WTC11 (cell line): Measurements from ENCODE around the gene RAB26.
"Not testable (repeated sequence)": the region's sequence is repeated elsewhere in the genome, so short reads cannot be mapped to it uniquely, and the experiment has no call there.

Experiments
- CTCF ChIP-seq: fragments of 200-600 bp; IDR thresholded peaks from 2 replicates; pipeline ENCODE4 v1.8.0; 2022; ENCODE audit warnings: antibody characterized with exemption
- ESRRA ChIP-seq: sonication (generic); formaldehyde crosslinking; IDR thresholded peaks from 2 replicates; pipeline ENCODE4 v1.8.1; 2022; ENCODE audit warnings: mild to moderate bottlenecking, missing genetic modification reagents, borderline replicate concordance
- KAT7 ChIP-seq: sonication (generic); formaldehyde crosslinking; IDR thresholded peaks from 2 replicates; pipeline ENCODE4 v1.8.1; 2023; ENCODE audit warnings: missing genetic modification reagents, mild to moderate bottlenecking, borderline replicate concordance
- MYBL2 ChIP-seq: sonication (generic); formaldehyde crosslinking; IDR thresholded peaks from 2 replicates; pipeline ENCODE4 v1.8.1; 2023; ENCODE audit warnings: mild to moderate bottlenecking, moderate library complexity, missing genetic modification reagents
- NR1H2 ChIP-seq: sonication (generic); formaldehyde crosslinking; IDR thresholded peaks from 2 replicates; pipeline ENCODE4 v1.9.0; 2021; ENCODE audit warnings: mild to moderate bottlenecking, moderate library complexity, missing genetic modification reagents
- NR3C1 ChIP-seq: sonication (generic); formaldehyde crosslinking; conservative IDR thresholded peaks from 2 replicates; pipeline ENCODE4 v1.8.1; 2023; ENCODE audit warnings: low read depth, mild to moderate bottlenecking, missing genetic modification reagents
- TEAD4 ChIP-seq: sonication (generic); formaldehyde crosslinking; IDR thresholded peaks from 2 replicates; pipeline ENCODE4 v1.8.0; 2022; ENCODE audit warnings: mild to moderate bottlenecking, missing genetic modification reagents
- TP53 ChIP-seq: sonication (generic); formaldehyde crosslinking; IDR thresholded peaks from 2 replicates; pipeline ENCODE4 v1.8.1; 2023; ENCODE audit warnings: mild to moderate bottlenecking, missing genetic modification reagents
- ZNF121 ChIP-seq: sonication (generic); formaldehyde crosslinking; IDR thresholded peaks from 2 replicates; pipeline ENCODE4 v1.8.0; 2023; ENCODE audit warnings: missing genetic modification reagents
- ZNF317 ChIP-seq: sonication (generic); formaldehyde crosslinking; IDR thresholded peaks from 2 replicates; pipeline ENCODE4 v1.8.1; 2023; ENCODE audit warnings: low read depth, mild to moderate bottlenecking, moderate library complexity, missing genetic modification reagents, borderline replicate concordance
- TF ChIP-seq, protein P1 (sequence below): sonication (generic); formaldehyde crosslinking; IDR thresholded peaks from 2 replicates; pipeline ENCODE4 v1.8.1; 2022; ENCODE audit warnings: mild to moderate bottlenecking, missing genetic modification reagents, moderate library complexity, borderline replicate concordance
- TF ChIP-seq, protein P2 (sequence below): sonication (generic); formaldehyde crosslinking; IDR thresholded peaks from 2 replicates; pipeline ENCODE4 v1.8.0; 2022; ENCODE audit warnings: mild to moderate bottlenecking, missing genetic modification reagents
- TF ChIP-seq, protein P3 (sequence below): sonication (generic); formaldehyde crosslinking; IDR thresholded peaks from 2 replicates; pipeline ENCODE4 v1.8.0; 2022; ENCODE audit warnings: mild to moderate bottlenecking, missing genetic modification reagents

DNA sequence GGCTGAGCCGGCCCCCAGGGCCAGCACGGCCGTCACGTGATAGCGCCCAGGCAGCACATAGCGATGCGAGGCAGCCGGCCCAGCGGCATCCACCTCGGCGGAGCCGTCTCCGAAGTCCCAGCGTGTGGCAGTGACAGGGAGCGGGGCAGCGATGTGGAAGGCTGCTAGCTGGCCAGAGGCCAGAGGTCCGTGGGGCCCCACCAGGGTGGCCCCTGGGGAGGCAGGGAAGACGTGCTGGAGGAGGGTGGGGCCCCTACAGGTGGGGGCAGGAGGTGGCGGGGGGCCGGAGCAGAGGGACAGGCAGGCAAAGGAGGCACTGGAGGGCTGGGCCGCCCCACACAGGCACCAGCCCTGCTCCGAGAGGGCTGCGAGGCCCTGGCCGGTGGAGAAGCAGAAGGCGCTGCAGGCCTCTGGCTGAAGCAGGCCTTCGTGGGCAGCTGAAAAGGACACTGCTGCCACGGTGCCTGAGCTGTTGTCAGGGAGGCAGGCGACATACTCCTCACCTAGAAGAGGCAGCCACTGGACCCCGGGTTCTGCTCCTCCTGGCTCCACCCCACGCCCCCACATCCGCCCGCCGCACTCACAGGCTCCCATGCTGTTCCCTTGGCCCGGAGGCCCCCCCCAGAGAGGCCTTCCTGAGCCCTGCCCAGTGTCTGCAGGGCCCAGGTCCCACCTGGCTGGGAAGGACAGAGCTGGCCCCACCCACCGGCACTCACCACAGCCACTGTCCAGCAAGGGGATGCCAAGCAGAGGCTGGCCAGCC is 30.3 kb upstream of the RAB26 start:
- TF ChIP-seq TP53 (CRISPR knock-in tag); CTCF; ZNF317 (CRISPR knock-in tag); KAT7 (CRISPR knock-in tag); TEAD4 (CRISPR knock-in tag); MYBL2 (CRISPR knock-in tag); ESRRA (CRISPR knock-in tag); NR3C1; ZNF121 (CRISPR knock-in tag); NR1H2 (CRISPR knock-in tag): not testable (repeated sequence)
- TF ChIP-seq, protein P1, sequence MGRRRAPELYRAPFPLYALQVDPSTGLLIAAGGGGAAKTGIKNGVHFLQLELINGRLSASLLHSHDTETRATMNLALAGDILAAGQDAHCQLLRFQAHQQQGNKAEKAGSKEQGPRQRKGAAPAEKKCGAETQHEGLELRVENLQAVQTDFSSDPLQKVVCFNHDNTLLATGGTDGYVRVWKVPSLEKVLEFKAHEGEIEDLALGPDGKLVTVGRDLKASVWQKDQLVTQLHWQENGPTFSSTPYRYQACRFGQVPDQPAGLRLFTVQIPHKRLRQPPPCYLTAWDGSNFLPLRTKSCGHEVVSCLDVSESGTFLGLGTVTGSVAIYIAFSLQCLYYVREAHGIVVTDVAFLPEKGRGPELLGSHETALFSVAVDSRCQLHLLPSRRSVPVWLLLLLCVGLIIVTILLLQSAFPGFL = not testable (repeated sequence)
- TF ChIP-seq, protein P2, sequence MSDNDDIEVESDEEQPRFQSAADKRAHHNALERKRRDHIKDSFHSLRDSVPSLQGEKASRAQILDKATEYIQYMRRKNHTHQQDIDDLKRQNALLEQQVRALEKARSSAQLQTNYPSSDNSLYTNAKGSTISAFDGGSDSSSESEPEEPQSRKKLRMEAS (CRISPR knock-in tag) = not testable (repeated sequence)
- TF ChIP-seq, protein P3, sequence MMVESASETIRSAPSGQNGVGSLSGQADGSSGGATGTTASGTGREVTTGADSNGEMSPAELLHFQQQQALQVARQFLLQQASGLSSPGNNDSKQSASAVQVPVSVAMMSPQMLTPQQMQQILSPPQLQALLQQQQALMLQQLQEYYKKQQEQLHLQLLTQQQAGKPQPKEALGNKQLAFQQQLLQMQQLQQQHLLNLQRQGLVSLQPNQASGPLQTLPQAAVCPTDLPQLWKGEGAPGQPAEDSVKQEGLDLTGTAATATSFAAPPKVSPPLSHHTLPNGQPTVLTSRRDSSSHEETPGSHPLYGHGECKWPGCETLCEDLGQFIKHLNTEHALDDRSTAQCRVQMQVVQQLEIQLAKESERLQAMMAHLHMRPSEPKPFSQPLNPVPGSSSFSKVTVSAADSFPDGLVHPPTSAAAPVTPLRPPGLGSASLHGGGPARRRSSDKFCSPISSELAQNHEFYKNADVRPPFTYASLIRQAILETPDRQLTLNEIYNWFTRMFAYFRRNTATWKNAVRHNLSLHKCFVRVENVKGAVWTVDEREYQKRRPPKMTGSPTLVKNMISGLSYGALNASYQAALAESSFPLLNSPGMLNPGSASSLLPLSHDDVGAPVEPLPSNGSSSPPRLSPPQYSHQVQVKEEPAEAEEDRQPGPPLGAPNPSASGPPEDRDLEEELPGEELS (CRISPR knock-in tag) = not testable (repeated sequence)
